Brain (organoid and tissue), 1 donor: ENCODE data around the gene IPCEF1. TPM values are rescaled to one million over a fixed set of nuclear protein-coding genes. Genes with fewer than 3 reads are reported as not detected.

ENCODE experiments used
- polyA plus RNA-seq: library from polyadenylated mRNA; stranded (reverse); fragments of 350-450 nt; fragmentation: Illumina TruSeq; extraction: RNeasy Lipid Tissue Mini Kit (QIAGEN cat#74804); gene quantifications from one replicate; pipeline ENCODE4 v1.2.3, GENCODE V29; 2015; ENCODE audit warnings: low read depth, low replicate concordance; ENCODE audit not compliant: insufficient read depth

IPCEF1 gene
- polyA plus RNA-seq, 1 donor from 2014 or later = 3.2 TPM

Other genes with a start within 250 kb of the IPCEF1 start
- gene CNKSR3, start 153.9 kb upstream of the IPCEF1 start, polyA plus RNA-seq = 72.5 TPM